HEK293 (cell line): ENCODE data around the gene FSIP1.

Experiments used
- ZBTB44 ChIP-seq: fragments of 450-650 bp; IDR thresholded peaks from 2 replicates; pipeline ENCODE4 v1.5.1; 2018; ENCODE audit warnings: missing biosample characterization, mild to moderate bottlenecking, missing genetic modification characterization
- ZFP69B ChIP-seq: fragments of 450-650 bp; formaldehyde crosslinking; IDR thresholded peaks from 2 replicates; pipeline ENCODE4 v1.5.1; 2016; ENCODE audit warnings: missing biosample characterization, missing genetic modification characterization
- ZNF426 ChIP-seq: fragments of 450-650 bp; formaldehyde crosslinking; IDR thresholded peaks from 2 replicates; pipeline ENCODE4 v1.5.1; 2017; ENCODE audit warnings: missing biosample characterization, missing genetic modification characterization, mild to moderate bottlenecking, inconsistent platforms, moderate library complexity
- TF ChIP-seq, protein P1 (sequence below): fragments of 450-650 bp; formaldehyde crosslinking; IDR thresholded peaks from 2 replicates; pipeline ENCODE4 v1.5.1; 2016; ENCODE audit warnings: missing biosample characterization, missing genetic modification characterization

GRCh38 chr15:39714251-39714650 is 68.4 kb downstream of the FSIP1 start:
- TF ChIP-seq ZNF426 (tag by site-specific recombination) (no peak), ZFP69B (no peak), ZBTB44 (tag by site-specific recombination) (no peak)
- TF ChIP-seq, protein P1, sequence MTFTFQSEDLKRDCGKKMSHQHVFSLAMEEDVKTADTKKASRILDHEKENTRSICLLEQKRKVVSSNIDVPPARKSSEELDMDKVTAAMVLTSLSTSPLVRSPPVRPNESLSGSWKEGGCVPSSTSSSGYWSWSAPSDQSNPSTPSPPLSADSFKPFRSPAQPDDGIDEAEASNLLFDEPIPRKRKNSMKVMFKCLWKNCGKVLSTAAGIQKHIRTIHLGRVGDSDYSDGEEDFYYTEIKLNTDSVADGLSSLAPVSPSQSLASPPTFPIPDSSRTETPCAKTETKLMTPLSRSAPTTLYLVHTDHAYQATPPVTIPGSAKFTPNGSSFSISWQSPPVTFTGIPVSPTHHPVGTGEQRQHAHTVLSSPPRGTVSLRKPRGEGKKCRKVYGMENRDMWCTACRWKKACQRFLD (tag by site-specific recombination) = no peak
